ENCODE data around the gene KANK3. TPM values are rescaled to one million over a fixed set of nuclear protein-coding genes. Genes with fewer than 3 reads are reported as not detected.

Gene KANK3
- total and polyA plus RNA-seq, 2 donors = 3.3 to 6.0 TPM

DNA sequence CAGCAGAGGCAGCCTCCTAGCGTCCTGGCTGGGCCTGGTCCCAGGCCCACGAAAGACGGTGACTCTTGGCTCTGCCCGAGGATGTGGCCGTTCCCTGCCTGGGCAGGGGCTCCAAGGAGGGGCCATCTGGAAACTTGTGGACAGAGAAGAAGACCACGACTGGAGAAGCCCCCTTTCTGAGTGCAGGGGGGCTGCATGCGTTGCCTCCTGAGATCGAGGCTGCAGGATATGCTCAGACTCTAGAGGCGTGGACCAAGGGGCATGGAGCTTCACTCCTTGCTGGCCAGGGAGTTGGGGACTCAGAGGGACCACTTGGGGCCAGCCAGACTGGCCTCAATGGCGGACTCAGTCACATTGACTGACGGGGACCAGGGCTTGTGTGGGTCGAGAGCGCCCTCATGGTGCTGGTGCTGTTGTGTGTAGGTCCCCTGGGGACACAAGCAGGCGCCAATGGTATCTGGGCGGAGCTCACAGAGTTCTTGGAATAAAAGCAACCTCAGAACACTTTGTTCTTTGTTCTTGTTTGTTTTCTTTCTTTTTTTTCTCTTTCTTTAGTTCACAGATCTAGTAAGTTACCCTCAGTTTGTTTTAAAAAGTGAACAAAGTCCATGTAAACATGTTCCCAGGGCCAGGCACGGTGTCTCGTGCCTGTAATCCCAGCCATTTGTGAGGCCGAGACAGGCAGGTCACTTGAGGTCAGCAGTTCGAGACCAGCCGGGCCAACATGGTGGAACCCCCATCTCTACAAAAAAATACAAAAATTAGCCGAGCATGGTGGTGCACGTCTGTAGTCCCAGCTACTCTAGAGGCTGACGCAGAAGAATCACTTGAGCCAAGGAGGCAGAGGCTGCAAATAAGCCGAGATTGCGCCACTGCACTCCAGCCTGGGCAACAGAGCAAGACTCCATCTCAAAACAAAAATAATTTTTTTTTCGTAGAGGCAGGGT is 31.1 kb upstream of the KANK3 start:
- Histone ChIP-seq H3K27me3 (ENCODE audit: control insufficient read depth in 2 of 2, insufficient read depth in 1 of 2, low read length in 1 of 2) (no peaks in the 10 kb centered on the region), H3K4me3 (ENCODE audit: low read length in 2 of 2) (no peak overlapping the region), H3K27ac (ENCODE audit: low read depth in 1 of 2, low read length in 1 of 2) (no peak overlapping the region), H3K4me1 (ENCODE audit: control insufficient read depth in 2 of 2, insufficient read depth in 2 of 2, low read length in 2 of 2) (peaks cover 0 to 7% of the 10 kb centered on the region in 2 donors), H3K9me3 (ENCODE audit: control insufficient read depth in 2 of 2, insufficient read depth in 1 of 2, low read length in 1 of 2) (no peaks in the 10 kb centered on the region), H3K36me3 (ENCODE audit: control insufficient read depth in 2 of 2, insufficient read depth in 2 of 2, low read length in 1 of 2) (peaks cover 0 to 14% of the 10 kb centered on the region in 2 donors)
- WGBS = 96% methylated on average over 26 of the region's 26 CpGs
- no peak for DNase-seq (ENCODE audit: low read depth in 6 of 9, low spot score in 9 of 9)

DNA sequence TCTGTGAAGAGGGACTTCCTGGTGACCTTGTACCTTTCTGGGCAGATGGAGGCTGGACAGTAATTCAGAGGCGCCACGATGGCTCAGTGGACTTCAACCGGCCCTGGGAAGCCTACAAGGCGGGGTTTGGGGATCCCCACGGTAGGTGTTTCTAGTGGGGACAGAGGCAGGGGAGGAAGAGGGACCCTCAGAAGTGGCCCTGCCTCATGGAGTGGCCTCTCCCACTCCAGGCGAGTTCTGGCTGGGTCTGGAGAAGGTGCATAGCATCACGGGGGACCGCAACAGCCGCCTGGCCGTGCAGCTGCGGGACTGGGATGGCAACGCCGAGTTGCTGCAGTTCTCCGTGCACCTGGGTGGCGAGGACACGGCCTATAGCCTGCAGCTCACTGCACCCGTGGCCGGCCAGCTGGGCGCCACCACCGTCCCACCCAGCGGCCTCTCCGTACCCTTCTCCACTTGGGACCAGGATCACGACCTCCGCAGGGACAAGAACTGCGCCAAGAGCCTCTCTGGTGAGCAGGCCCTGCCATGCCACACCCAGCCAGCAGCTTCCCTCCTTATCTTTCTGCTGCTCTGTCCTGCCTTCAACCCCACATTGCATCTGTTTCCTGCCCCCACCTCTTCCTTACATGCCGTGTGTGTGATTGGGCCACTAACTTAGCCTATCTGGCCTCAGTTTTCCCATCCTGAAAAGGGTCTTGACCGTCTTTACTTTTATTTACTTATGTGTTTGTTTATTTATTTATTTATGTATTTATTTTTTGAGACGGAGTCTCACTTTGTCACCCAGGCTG is 28.1 kb upstream of the KANK3 start:
- no peak for DNase-seq (ENCODE audit: low read depth in 6 of 9, low spot score in 9 of 9)
- peaks cover 0 to 14% of the 10 kb centered on the region in 2 donors for H3K36me3 ChIP-seq (ENCODE audit: control insufficient read depth in 2 of 2, insufficient read depth in 2 of 2, low read length in 1 of 2)
- WGBS = 88% methylated on average over 28 of the region's 28 CpGs
- H3K9me3 ChIP-seq (ENCODE audit: control insufficient read depth in 2 of 2, insufficient read depth in 1 of 2, low read length in 1 of 2) = no peaks in the 10 kb centered on the region
- H3K4me3 ChIP-seq (ENCODE audit: low read length in 2 of 2) = no peak overlapping the region
- peaks cover 0 to 3% of the 10 kb centered on the region in 2 donors for H3K4me1 ChIP-seq (ENCODE audit: control insufficient read depth in 2 of 2, insufficient read depth in 2 of 2, low read length in 2 of 2)
- H3K27me3 ChIP-seq (ENCODE audit: control insufficient read depth in 2 of 2, insufficient read depth in 1 of 2, low read length in 1 of 2) = peaks cover 8 to 20% of the 10 kb centered on the region in 2 donors
- H3K27ac ChIP-seq (ENCODE audit: low read depth in 1 of 2, low read length in 1 of 2) = no peak overlapping the region

DNA sequence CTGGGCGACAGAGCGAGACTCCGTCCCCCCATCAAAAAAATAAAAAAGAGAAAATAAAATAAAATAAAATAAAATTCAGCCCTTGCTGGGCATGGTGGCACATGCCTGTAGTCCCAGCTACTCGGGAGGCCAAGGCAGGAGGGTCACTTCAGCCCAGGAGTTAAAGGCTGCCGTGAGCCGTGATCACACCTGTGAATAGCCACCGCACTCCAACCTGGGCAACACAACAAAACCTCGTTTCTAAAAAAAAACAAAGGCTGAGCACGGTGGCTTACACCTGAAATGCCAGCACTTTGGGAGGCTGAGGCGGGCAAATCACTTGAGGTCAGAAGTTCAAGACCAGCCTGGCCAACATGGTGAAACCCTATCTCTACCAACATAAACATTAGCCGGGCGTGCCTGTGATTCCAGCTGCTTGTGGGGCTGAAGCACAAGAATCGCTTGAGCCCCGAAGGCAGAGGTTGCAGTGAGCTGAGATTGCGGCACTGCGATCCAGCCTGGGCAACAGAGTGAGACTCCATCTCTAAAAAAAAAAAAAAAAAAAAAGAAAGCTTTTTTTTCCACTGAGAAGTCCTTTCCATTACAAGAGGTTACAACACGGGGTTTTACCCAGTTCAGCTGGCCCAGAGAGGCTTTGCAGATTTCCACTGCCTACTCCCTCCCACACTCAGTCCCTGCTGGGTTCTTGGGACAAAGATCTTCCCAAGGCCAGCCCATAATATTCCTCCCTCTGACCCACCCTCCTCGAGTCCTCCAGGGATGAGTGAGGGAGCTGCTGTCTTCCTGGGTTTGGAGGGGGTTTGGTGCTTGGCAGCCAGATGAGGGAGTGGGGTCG is 27.3 kb upstream of the KANK3 start:
- no peak for DNase-seq (ENCODE audit: low read depth in 6 of 9, low spot score in 9 of 9)
- 96% methylated on average over 19 of the region's 19 CpGs for WGBS
- Histone ChIP-seq H3K9me3 (ENCODE audit: control insufficient read depth in 2 of 2, insufficient read depth in 1 of 2, low read length in 1 of 2) (no peaks in the 10 kb centered on the region), H3K27me3 (ENCODE audit: control insufficient read depth in 2 of 2, insufficient read depth in 1 of 2, low read length in 1 of 2) (peaks cover 15 to 28% of the 10 kb centered on the region in 2 donors), H3K27ac (ENCODE audit: low read depth in 1 of 2, low read length in 1 of 2) (no peak overlapping the region), H3K4me1 (ENCODE audit: control insufficient read depth in 2 of 2, insufficient read depth in 2 of 2, low read length in 2 of 2) (peaks cover 0 to 3% of the 10 kb centered on the region in 2 donors), H3K36me3 (ENCODE audit: control insufficient read depth in 2 of 2, insufficient read depth in 2 of 2, low read length in 1 of 2) (peaks cover 0 to 14% of the 10 kb centered on the region in 2 donors), H3K4me3 (ENCODE audit: low read length in 2 of 2) (no peak overlapping the region)

DNA sequence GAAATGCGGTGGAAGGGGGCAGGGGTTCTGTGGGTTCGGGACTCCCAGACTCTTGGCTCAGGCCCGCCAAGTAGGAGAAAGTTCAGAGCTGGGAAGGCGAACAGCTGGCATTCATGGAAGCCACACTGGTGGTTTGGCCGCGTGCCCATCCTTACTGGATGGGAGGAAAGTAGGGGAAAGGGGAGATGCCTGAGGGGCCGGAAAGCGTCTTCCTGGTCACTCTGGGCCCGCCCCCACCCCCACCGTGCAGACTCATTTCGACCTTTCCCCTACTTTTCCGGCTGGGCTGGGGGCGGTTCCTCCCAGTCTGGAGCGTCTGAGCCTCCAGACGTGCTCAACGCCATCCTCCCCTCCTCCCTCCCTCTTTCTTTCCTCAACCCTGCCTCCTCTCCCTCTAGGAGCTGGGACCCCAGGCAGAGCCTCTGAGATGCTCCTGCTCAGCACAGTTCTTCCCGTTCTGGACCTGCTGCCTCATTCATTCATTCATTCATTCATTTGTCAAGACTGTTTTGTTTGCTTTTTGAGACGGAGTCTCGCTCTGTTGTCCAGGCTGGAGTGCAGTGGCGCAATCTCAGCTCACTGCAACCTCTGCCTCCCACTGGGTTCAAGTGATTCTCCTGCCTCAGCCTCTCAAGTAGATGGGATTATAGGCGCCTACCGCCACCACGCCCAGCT is 24.4 kb upstream of the KANK3 start:
- Histone ChIP-seq H3K27ac (ENCODE audit: low read depth in 1 of 2, low read length in 1 of 2) (peak overlapping the region in 1 of 2 donors; percentile 11), H3K9me3 (ENCODE audit: control insufficient read depth in 2 of 2, insufficient read depth in 1 of 2, low read length in 1 of 2) (peaks cover 0 to 3% of the 10 kb centered on the region in 2 donors), H3K4me3 (ENCODE audit: low read length in 2 of 2) (no peak overlapping the region), H3K4me1 (ENCODE audit: control insufficient read depth in 2 of 2, insufficient read depth in 2 of 2, low read length in 2 of 2) (peaks cover 3 to 9% of the 10 kb centered on the region in 2 donors), H3K27me3 (ENCODE audit: control insufficient read depth in 2 of 2, insufficient read depth in 1 of 2, low read length in 1 of 2) (peaks cover 31 to 55% of the 10 kb centered on the region in 2 donors), H3K36me3 (ENCODE audit: control insufficient read depth in 2 of 2, insufficient read depth in 2 of 2, low read length in 1 of 2) (peaks cover 0 to 3% of the 10 kb centered on the region in 2 donors)
- WGBS = 28% methylated on average over 23 of the region's 23 CpGs
- DNase-seq (ENCODE audit: low read depth in 6 of 9, low spot score in 9 of 9) = no peak

DNA sequence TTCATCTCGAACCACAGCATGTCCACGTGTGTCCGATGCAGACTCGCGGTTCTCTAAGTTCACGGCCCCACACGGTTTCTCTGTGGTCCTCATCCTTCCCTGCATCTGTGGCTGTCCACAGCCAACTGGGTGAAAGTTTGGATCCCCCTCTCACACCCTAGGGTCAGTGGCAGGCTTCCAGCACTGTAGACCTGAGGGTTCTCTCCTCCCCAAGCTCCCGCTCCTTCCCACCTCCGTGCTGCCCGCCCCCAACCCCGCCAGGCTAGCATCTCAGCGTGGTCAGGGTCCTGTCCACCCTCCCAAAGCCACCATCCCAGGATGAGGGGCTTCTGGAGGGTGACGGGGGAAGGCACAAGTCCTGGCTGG is 23.9 kb upstream of the KANK3 start:
- Histone ChIP-seq H3K27ac (ENCODE audit: low read depth in 1 of 2, low read length in 1 of 2) (peak overlapping the region in 1 of 2 donors; percentile 11), H3K9me3 (ENCODE audit: control insufficient read depth in 2 of 2, insufficient read depth in 1 of 2, low read length in 1 of 2) (peaks cover 0 to 3% of the 10 kb centered on the region in 2 donors), H3K4me1 (ENCODE audit: control insufficient read depth in 2 of 2, insufficient read depth in 2 of 2, low read length in 2 of 2) (peaks cover 3 to 13% of the 10 kb centered on the region in 2 donors), H3K27me3 (ENCODE audit: control insufficient read depth in 2 of 2, insufficient read depth in 1 of 2, low read length in 1 of 2) (peaks cover 33 to 60% of the 10 kb centered on the region in 2 donors), H3K36me3 (ENCODE audit: control insufficient read depth in 2 of 2, insufficient read depth in 2 of 2, low read length in 1 of 2) (peaks cover 0 to 3% of the 10 kb centered on the region in 2 donors), H3K4me3 (ENCODE audit: low read length in 2 of 2) (no peak overlapping the region)
- no peak for DNase-seq (ENCODE audit: low read depth in 6 of 9, low spot score in 9 of 9)
- 82% methylated on average over 13 of the region's 13 CpGs for WGBS

DNA sequence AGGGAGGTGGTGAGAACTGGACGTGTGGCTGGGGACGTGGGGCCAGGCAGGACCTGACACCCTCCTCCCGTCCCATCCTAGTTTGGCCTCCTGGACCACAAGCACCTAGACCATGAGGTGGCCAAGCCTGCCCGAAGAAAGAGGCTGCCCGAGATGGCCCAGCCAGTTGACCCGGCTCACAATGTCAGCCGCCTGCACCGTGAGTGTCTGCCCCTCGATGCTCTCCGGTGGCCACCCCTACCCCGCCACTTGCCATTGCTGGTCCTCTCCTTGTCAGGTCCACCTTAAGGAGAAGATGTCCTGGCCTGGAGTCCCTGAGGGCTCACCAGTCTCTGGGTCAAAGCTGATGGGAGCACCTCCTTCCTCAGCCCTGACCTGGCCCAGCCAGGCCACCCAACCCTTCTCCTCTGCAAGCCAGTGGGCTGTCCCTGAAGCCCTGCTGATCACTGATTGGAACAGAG is 23.1 kb upstream of the KANK3 start:
- H3K36me3 ChIP-seq (ENCODE audit: control insufficient read depth in 2 of 2, insufficient read depth in 2 of 2, low read length in 1 of 2) = no peaks in the 10 kb centered on the region
- no peak for DNase-seq (ENCODE audit: low read depth in 6 of 9, low spot score in 9 of 9)
- H3K4me3 ChIP-seq (ENCODE audit: low read length in 2 of 2) = no peak overlapping the region
- peaks cover 3 to 16% of the 10 kb centered on the region in 2 donors for H3K4me1 ChIP-seq (ENCODE audit: control insufficient read depth in 2 of 2, insufficient read depth in 2 of 2, low read length in 2 of 2)
- H3K27me3 ChIP-seq (ENCODE audit: control insufficient read depth in 2 of 2, insufficient read depth in 1 of 2, low read length in 1 of 2) = peaks cover 35 to 65% of the 10 kb centered on the region in 2 donors
- peaks cover 0 to 3% of the 10 kb centered on the region in 2 donors for H3K9me3 ChIP-seq (ENCODE audit: control insufficient read depth in 2 of 2, insufficient read depth in 1 of 2, low read length in 1 of 2)
- WGBS = 97% methylated on average over 11 of the region's 11 CpGs
- H3K27ac ChIP-seq (ENCODE audit: low read depth in 1 of 2, low read length in 1 of 2) = no peak overlapping the region

DNA sequence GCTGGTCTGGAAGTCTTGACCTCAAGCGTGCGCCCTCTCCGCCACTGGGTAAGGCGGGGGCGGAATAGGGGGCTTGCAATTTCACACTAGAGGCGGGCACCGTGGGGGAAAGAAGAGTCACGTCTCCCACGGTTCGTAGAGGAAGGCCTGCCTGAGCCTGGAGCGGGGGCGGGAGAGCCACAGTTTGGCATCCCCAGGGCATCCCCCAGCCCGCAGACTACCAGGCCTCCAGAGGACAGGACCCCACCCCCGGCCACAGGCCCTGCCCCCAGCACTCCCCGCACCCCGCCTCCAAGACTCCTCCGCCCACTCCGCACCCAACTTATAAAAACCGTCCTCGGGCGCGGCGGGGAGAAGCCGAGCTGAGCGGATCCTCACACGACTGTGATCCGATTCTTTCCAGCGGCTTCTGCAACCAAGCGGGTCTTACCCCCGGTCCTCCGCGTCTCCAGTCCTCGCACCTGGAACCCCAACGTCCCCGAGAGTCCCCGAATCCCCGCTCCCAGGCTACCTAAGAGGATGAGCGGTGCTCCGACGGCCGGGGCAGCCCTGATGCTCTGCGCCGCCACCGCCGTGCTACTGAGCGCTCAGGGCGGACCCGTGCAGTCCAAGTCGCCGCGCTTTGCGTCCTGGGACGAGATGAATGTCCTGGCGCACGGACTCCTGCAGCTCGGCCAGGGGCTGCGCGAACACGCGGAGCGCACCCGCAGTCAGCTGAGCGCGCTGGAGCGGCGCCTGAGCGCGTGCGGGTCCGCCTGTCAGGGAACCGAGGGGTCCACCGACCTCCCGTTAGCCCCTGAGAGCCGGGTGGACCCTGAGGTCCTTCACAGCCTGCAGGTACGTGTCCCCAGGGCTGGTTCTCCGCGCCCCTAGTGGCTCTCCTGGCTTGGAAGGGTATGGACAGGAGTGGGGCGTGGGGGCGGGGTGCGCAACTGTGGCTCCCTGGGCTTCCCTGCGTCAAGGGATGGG is 21.0 kb upstream of the KANK3 start, which contains the start of gene ANGPTL4:
ANGPTL4 (plus strand) TSS at position 353 of the 969 bp plus-strand sequence; CDS start at position 520, 167 bp downstream.
- peaks cover 3 to 16% of the 10 kb centered on the region in 2 donors for H3K4me1 ChIP-seq (ENCODE audit: control insufficient read depth in 2 of 2, insufficient read depth in 2 of 2, low read length in 2 of 2)
- H3K9me3 ChIP-seq (ENCODE audit: control insufficient read depth in 2 of 2, insufficient read depth in 1 of 2, low read length in 1 of 2) = peaks cover 0 to 3% of the 10 kb centered on the region in 2 donors
- DNase-seq (ENCODE audit: low read depth in 6 of 9, low spot score in 9 of 9) = peak in 2 of 9 donors; percentile 13 to 46
- H3K36me3 ChIP-seq (ENCODE audit: control insufficient read depth in 2 of 2, insufficient read depth in 2 of 2, low read length in 1 of 2) = no peaks in the 10 kb centered on the region
- WGBS = 3% methylated on average over 81 of the region's 81 CpGs
- H3K4me3 ChIP-seq (ENCODE audit: low read length in 2 of 2) = peak within 1 kb of the TSS; percentile 16 to 35
- peak within 1 kb of the TSS; percentile 11 to 18 for H3K27ac ChIP-seq (ENCODE audit: low read depth in 1 of 2, low read length in 1 of 2)
- peaks cover 35 to 65% of the 10 kb centered on the region in 2 donors for H3K27me3 ChIP-seq (ENCODE audit: control insufficient read depth in 2 of 2, insufficient read depth in 1 of 2, low read length in 1 of 2)
